Measurements from ENCODE around the gene JAGN1.
A peak's percentile ranks its signal among the peaks of the same experiment; 100 is the strongest.
"Not testable (repeated sequence)": the region's sequence is repeated elsewhere in the genome, so short reads cannot be mapped to it uniquely, and the experiment has no call there.

The JAGN1 gene

GRCh38 chr3:9890249-9891071, at the start of gene JAGN1:
Gene JAGN1, plus strand, starts transcription at chr3:9890610. Its CDS starts 113 bp downstream, at chr3:9890723.
- peak; percentile 79 for DNase-seq (ENCODE audit: low read depth, low spot score)

GRCh38 chr3:9841015-9841414, 49.4 kb upstream of the JAGN1 start:
- no peak for DNase-seq (ENCODE audit: low read depth, low spot score)

GRCh38 chr3:9843715-9844438, 46.5 kb upstream of the JAGN1 start, which contains the start of gene RPUSD3:
Gene RPUSD3, minus strand, starts transcription at chr3:9844008. Its CDS starts 18 bp downstream, at chr3:9843990.
- peak; percentile 82 for DNase-seq (ENCODE audit: low read depth, low spot score)

- DNase-seq (ENCODE audit: low read depth, low spot score), result no peak
Measured at GRCh38 chr3:9846231-9846630, 44.2 kb upstream of the JAGN1 start.

GRCh38 chr3:9846931-9847488, 43.4 kb upstream of the JAGN1 start:
- no peak for DNase-seq (ENCODE audit: low read depth, low spot score)

GRCh38 chr3:9847870-9848269, 42.5 kb upstream of the JAGN1 start:
- DNase-seq (ENCODE audit: low read depth, low spot score), result not testable (repeated sequence)

GRCh38 chr3:9848860-9849259, 41.5 kb upstream of the JAGN1 start:
- not testable (repeated sequence) for DNase-seq (ENCODE audit: low read depth, low spot score)

GRCh38 chr3:9851383-9851782, 39.0 kb upstream of the JAGN1 start:
- not testable (repeated sequence) for DNase-seq (ENCODE audit: low read depth, low spot score)

GRCh38 chr3:9851926-9852325, 38.5 kb upstream of the JAGN1 start:
- not testable (repeated sequence) for DNase-seq (ENCODE audit: low read depth, low spot score)

- no peak for DNase-seq (ENCODE audit: low read depth, low spot score)
Measured at GRCh38 chr3:9852528-9852927, 37.9 kb upstream of the JAGN1 start.

GRCh38 chr3:9854291-9854940, 36.0 kb upstream of the JAGN1 start:
- DNase-seq (ENCODE audit: low read depth, low spot score), result not testable (repeated sequence)

- no peak for DNase-seq (ENCODE audit: low read depth, low spot score)
Measured at GRCh38 chr3:9855594-9855993, 34.8 kb upstream of the JAGN1 start.

GRCh38 chr3:9859530-9860025, 30.8 kb upstream of the JAGN1 start:
- DNase-seq (ENCODE audit: low read depth, low spot score), result no peak

GRCh38 chr3:9861201-9861600, 29.2 kb upstream of the JAGN1 start:
- no peak for DNase-seq (ENCODE audit: low read depth, low spot score)

GRCh38 chr3:9861626-9862130, 28.7 kb upstream of the JAGN1 start:
- DNase-seq (ENCODE audit: low read depth, low spot score), result no peak

GRCh38 chr3:9862391-9863057, 27.9 kb upstream of the JAGN1 start:
- no peak for DNase-seq (ENCODE audit: low read depth, low spot score)

- no peak for DNase-seq (ENCODE audit: low read depth, low spot score)
Measured at GRCh38 chr3:9863058-9863772, 27.2 kb upstream of the JAGN1 start.

GRCh38 chr3:9864200-9864927, 26.0 kb upstream of the JAGN1 start:
- no peak for DNase-seq (ENCODE audit: low read depth, low spot score)

GRCh38 chr3:9865125-9865637, 25.2 kb upstream of the JAGN1 start:
- DNase-seq (ENCODE audit: low read depth, low spot score), result not testable (repeated sequence)

Data from activated naive CD8-positive, alpha-beta T cell treated with anti-CD3 and anti-CD28 coated beads, Interleukin-2, amount 50 U/mL, for 16 hours (primary cell).